GM12878 (cell line): ENCODE results near the gene HRG. TPM values are rescaled to one million over a fixed set of nuclear protein-coding genes. Genes with fewer than 3 reads are reported as not detected.
"Not testable (repeated sequence)": the region's sequence is repeated elsewhere in the genome, so short reads cannot be mapped to it uniquely, and the experiment has no call there.

ENCODE experiments used
- ATAC-seq: fragments of 200-7000 bp; cut with Tn5 transposase; 3 replicates; pipeline ENCODE4 v1.9.1; 2020; ENCODE audit warnings: mild to moderate bottlenecking, moderate library complexity
- BruUV-seq: library from RNA; stranded (reverse); fragments of 400-500 nt; replicated peaks from 2 replicates; lab custom pipeline; 2021; lab: Mats Ljungman, UMichigan
- CTCF ChIA-PET: fragments of 300-600 bp; sonication (Branson Sonifier 250); formaldehyde crosslinking; extraction: SDS; loops from one replicate; lab custom pipeline; 2021; ENCODE audit warnings: inconsistent platforms; lab: Yijun Ruan, JAX
- POLR2A ChIA-PET: fragments of 350-600 bp; formaldehyde crosslinking; extraction: SDS; loops from one replicate; lab custom pipeline; 2021; ENCODE audit warnings: inconsistent platforms; lab: Charles Lee
- RAD21 ChIA-PET: fragments of 300-600 bp; sonication (Branson Sonifier 250); formaldehyde crosslinking; loops from one replicate; lab custom pipeline; 2023; ENCODE audit warnings: antibody characterized with exemption; ENCODE audit not compliant: unreplicated experiment; lab: Charles Lee
- SMC1A ChIA-PET: fragments of 300-600 bp; sonication (Branson Sonifier 250); formaldehyde crosslinking; loops from one replicate; lab custom pipeline; 2023; ENCODE audit not compliant: unreplicated experiment, uncharacterized antibody; lab: Charles Lee
- DNase-seq: peaks from one replicate; pipeline ENCODE4 v3.0.0-alpha.2; 2011; ENCODE audit warnings: low read depth, low spot score
- FAIRE-seq: peaks from 3 replicates; lab custom pipeline; 2011; peaks lifted over from hg19 to GRCh38; lab: Jason Lieb, UNC
- H2AFZ ChIP-seq: 2 replicates; pipeline ENCODE4 v1.6.0; 2011; ENCODE audit warnings: low read depth, low read length, control low read depth; ENCODE audit not compliant: control insufficient read depth
- H3K27ac ChIP-seq: 2 replicates; pipeline ENCODE4 v1.5.1; 2011; ENCODE audit warnings: control low read depth; ENCODE audit not compliant: control insufficient read depth, insufficient read depth
- H3K27me3 ChIP-seq, 2 experiments: replicated peaks in 1 of 2; 2 replicates each; pipeline versions ENCODE4 v1.6.0 to v1.6.1; 2011; ENCODE audit warnings: low read length in 1 of 2; ENCODE audit not compliant: control insufficient read depth in 2 of 2, insufficient read depth in 2 of 2
- H3K36me3 ChIP-seq, 2 experiments: 2 replicates each; pipeline ENCODE4 v1.5.1; 2011; ENCODE audit warnings: low read length in 1 of 2; ENCODE audit not compliant: control insufficient read depth in 2 of 2, insufficient read depth in 2 of 2
- H3K4me1 ChIP-seq: 2 replicates; pipeline ENCODE4 v1.6.1; 2011; ENCODE audit warnings: mild to moderate bottlenecking, low read length, moderate library complexity, mixed read lengths; ENCODE audit not compliant: control insufficient read depth, insufficient read depth
- H3K4me2 ChIP-seq: 2 replicates; pipeline ENCODE4 v1.6.0; 2011; ENCODE audit warnings: control low read depth; ENCODE audit not compliant: control insufficient read depth, insufficient read depth
- H3K4me3 ChIP-seq: fragments of 200-600 bp; sonication (generic); 2 replicates; pipeline ENCODE4 v1.5.1; 2016
- H3K79me2 ChIP-seq: 2 replicates; pipeline ENCODE4 v1.6.0; 2011; ENCODE audit warnings: low read length; ENCODE audit not compliant: control insufficient read depth, insufficient read depth
- H3K9ac ChIP-seq: 2 replicates; pipeline ENCODE4 v1.8.0; 2011; ENCODE audit warnings: low read length, control low read depth, mixed read lengths; ENCODE audit not compliant: control insufficient read depth, insufficient read depth
- H3K9me3 ChIP-seq: replicated peaks from 3 replicates; pipeline ENCODE4 v1.5.1; 2011; ENCODE audit warnings: mild to moderate bottlenecking, low read length; ENCODE audit not compliant: control insufficient read depth, insufficient read depth
- H4K20me1 ChIP-seq: 2 replicates; pipeline ENCODE4 v1.6.0; 2011; ENCODE audit not compliant: control insufficient read depth, insufficient read depth
- BCLAF1 ChIP-seq: fragments of 450-650 bp; IDR thresholded peaks from 2 replicates; pipeline ENCODE4 v1.6.1; 2017; ENCODE audit warnings: antibody characterized with exemption, mild to moderate bottlenecking, moderate library complexity
- HDAC2 ChIP-seq: fragments of 200-600 bp; sonication (generic); IDR thresholded peaks from 2 replicates; pipeline ENCODE4 v1.6.1; 2017
- PAX5 ChIP-seq: IDR thresholded peaks from 2 replicates; pipeline ENCODE4 v1.6.1; 2011; ENCODE audit warnings: low read depth, low read length, borderline replicate concordance
- SMC3 ChIP-seq: IDR thresholded peaks from 2 replicates; pipeline ENCODE4 v1.6.1; 2011; ENCODE audit warnings: low read length, improper control_type of control experiment, borderline replicate concordance
- TARDBP ChIP-seq: IDR thresholded peaks from 2 replicates; pipeline ENCODE4 v1.6.1; 2016; ENCODE audit warnings: borderline replicate concordance
- ZNF592 ChIP-seq: fragments of 450-650 bp; IDR thresholded peaks from 2 replicates; pipeline ENCODE4 v1.6.1; 2017; ENCODE audit warnings: mild to moderate bottlenecking, moderate library complexity
- WGBS: methylation state at CpG from one replicate; pipeline ENCODE4 v1.1.6; 2016; ENCODE audit warnings: low lambda C conversion rate; ENCODE audit not compliant: insufficient replicate concordance, insufficient coverage; ENCODE audit errors: missing lambda C conversion rate; 5-methylcytosine and 5-hydroxymethylcytosine counted together
- in situ Hi-C: fragments of 300-500 bp; cut with MboI; formaldehyde crosslinking; loops from 9 replicates; pipeline ENCODE4 v1.14.3; 2018; ENCODE audit warnings: mixed read lengths
- intact Hi-C: fragments of 100-400 bp; cut with micrococcal nuclease; formaldehyde crosslinking; loops from one replicate; pipeline ENCODE4 v1.14.2; 2022; ENCODE audit not compliant: unreplicated experiment
- polyA plus RNA-seq, 11 experiments: library from polyadenylated mRNA; depleted of rRNA in 4 of 11; unstranded in 6 of 11; stranded (reverse) in 5 of 11; fragments of >200 nt; fragmentation: Nextera tagmentation in 4 of 11; fragmentation: Illumina TruSeq in 1 of 11; extraction: Ambion mirVana in 4 of 11; extraction: Trizol in 1 of 11; gene quantifications; 1 replicate in 1 of 11; 2 replicates in 10 of 11; pipeline versions ENCODE4 v1.2.1 to v1.2.3, GENCODE V29; 2011 to 2016; ENCODE audit warnings: inconsistent platforms in 2 of 11, missing spikeins in 2 of 11, low read depth in 1 of 11
- total RNA-seq, 4 experiments: library from RNA; depleted of rRNA in 3 of 4; stranded (reverse); fragments of >200 nt in 3 of 4; fragmentation: Illumina TruSeq in 1 of 4; extraction: Trizol in 1 of 4; gene quantifications; 2 replicates each; pipeline versions ENCODE4 v1.2.1 to v1.2.3, GENCODE V29; 2013 to 2021
- TF ChIP-seq, protein P1 (sequence below): IDR thresholded peaks from 2 replicates; pipeline ENCODE4 v1.6.1; 2011; ENCODE audit warnings: borderline replicate concordance, low read depth, mild to moderate bottlenecking, moderate library complexity, low read length; ENCODE audit not compliant: insufficient read depth, poor library complexity, severe bottlenecking

Gene HRG
- total and polyA plus RNA-seq, 10 of the 15 experiments (the other 5 are each of a cell fraction or from before 2014, with no cell fraction given) = 0.21 TPM; not detected in 9

DNA sequence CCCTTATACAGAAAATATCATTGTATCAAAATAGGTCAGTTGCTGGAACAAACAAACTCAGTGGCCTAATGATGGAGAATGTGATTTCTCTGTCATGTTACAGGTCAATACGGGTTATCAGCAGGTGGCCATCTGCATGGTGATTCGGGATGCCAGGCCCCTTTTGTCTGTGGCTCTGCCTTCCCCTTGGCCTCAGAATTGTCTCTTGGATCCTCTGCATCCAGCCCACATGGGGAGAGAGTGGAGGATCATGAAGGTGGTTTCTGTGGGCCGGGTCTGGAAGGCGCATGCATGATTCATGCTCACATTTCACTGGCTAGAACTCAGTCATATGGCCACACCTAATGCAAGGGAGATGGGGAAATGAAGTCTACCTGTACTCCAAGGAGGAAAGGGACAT lies 44.9 kb downstream of the HRG start:
- BruUV-seq, H3K4me2 ChIP-seq, H3K27me3 ChIP-seq, H3K36me3 ChIP-seq, H3K79me2 ChIP-seq, H3K4me1 ChIP-seq, POLR2A ChIA-PET, H2AFZ ChIP-seq, FAIRE-seq, DNase-seq, in situ Hi-C loops, H3K4me3 ChIP-seq, H3K9me3 ChIP-seq, intact Hi-C loops, CTCF ChIA-PET, H4K20me1 ChIP-seq, ATAC-seq, H3K9ac ChIP-seq, SMC1A ChIA-PET, H3K27ac ChIP-seq: not testable (repeated sequence)
- RAD21 ChIA-PET = interaction anchor here (0.6 kb wide), 1 partner anchor 764 kb away, joined by 3 read pairs; no protein-coding TSS in a partner anchor
- WGBS = 44% methylated on average over 4 of the region's 4 CpGs

GRCh38 chr3:186713499-186713898 lies 47.7 kb downstream of the HRG start:
- POLR2A ChIA-PET = no interaction called here
- TF ChIP-seq PAX5 (no peak), BCLAF1 (no peak), SMC3 (no peak), HDAC2 (no peak), TARDBP (no peak), ZNF592 (no peak)
- TF ChIP-seq, protein P1, sequence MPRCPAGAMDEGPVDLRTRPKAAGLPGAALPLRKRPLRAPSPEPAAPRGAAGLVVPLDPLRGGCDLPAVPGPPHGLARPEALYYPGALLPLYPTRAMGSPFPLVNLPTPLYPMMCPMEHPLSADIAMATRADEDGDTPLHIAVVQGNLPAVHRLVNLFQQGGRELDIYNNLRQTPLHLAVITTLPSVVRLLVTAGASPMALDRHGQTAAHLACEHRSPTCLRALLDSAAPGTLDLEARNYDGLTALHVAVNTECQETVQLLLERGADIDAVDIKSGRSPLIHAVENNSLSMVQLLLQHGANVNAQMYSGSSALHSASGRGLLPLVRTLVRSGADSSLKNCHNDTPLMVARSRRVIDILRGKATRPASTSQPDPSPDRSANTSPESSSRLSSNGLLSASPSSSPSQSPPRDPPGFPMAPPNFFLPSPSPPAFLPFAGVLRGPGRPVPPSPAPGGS = no peak

More at GRCh38 chr3:186713499-186713898, 47.7 kb downstream of the HRG start:
- Histone ChIP-seq H3K27me3 (peaks cover 0 to 4% of the 10 kb centered on the region in 2 experiments; a peak in 3 of 4 replicates), H3K79me2 (no peaks in the 10 kb centered on the region), H3K27ac (no peak overlapping the region), H3K36me3 (no peaks in the 10 kb centered on the region), H3K9ac (no peak overlapping the region), H3K4me1 (no peaks in the 10 kb centered on the region), H3K9me3 (no peaks in the 10 kb centered on the region), H3K4me3 (no peak overlapping the region), H2AFZ (no peak overlapping the region), H4K20me1 (no peaks in the 10 kb centered on the region), H3K4me2 (no peak overlapping the region)
- DNase-seq (no peak), FAIRE-seq (no peak), ATAC-seq (no peak)
- no TSS peak for BruUV-seq
- ChIA-PET CTCF (no interaction called here), RAD21 (no interaction called here), SMC1A (no interaction called here)
- in situ Hi-C loops = no loop called here
- WGBS = 52% methylated on average over 4 of the region's 4 CpGs
- intact Hi-C loops = no loop called here
